ENCODE measurements around the gene CENPS. TPM values are rescaled to one million over a fixed set of nuclear protein-coding genes. Genes with fewer than 3 reads are reported as not detected.

The CENPS gene
- total RNA-seq, 2 donors from 2014 or later, result 23.1 to 30.8 TPM

DNA sequence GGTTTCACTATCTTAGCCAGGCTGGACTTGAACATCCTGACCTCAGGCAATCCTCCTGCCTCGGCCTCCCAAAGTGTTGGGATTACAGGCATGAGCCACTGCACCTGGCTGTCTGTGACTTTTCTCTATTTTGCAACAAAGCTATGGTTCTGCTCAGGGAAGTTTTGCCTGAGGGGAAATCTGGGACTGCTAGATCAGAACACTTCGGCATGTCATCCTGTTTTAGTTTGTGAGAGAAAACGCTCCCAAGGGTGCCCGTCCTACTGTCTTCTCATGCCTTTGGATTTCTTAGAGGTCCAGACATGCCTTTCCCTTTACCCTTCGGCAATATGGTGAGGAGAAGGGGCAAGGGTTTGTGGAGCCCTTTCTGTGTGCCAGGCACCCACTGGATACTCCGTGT is 14.0 kb downstream of the CENPS start:
- WGBS, 2 experiments (ENCODE audit: insufficient coverage in 1 of 2, insufficient read length in 1 of 2), result 91 to 94% methylated on average over 6 of the region's 6 CpGs
- no peaks in the 10 kb centered on the region for H3K27me3 Mint-ChIP-seq (ENCODE audit: insufficient read depth)
- H3K9me3 Mint-ChIP-seq, result no peaks in the 10 kb centered on the region
- no peak for DNase-seq
- H3K27ac Mint-ChIP-seq, result no peak overlapping the region
- Histone ChIP-seq H3K9ac (ENCODE audit: extremely low read depth, low read length, poor library complexity, severe bottlenecking) (no peak overlapping the region), H3K27ac (ENCODE audit: low read depth, low read length) (no peak overlapping the region), H3K27me3 (ENCODE audit: control insufficient read depth, insufficient read depth, low read length, poor library complexity, severe bottlenecking) (no peaks in the 10 kb centered on the region), H3K4me1 (ENCODE audit: control insufficient read depth, insufficient read depth, low read length) (no peaks in the 10 kb centered on the region), H3K36me3 (ENCODE audit: control insufficient read depth, insufficient read depth, low read length) (peaks cover 22% of the 10 kb centered on the region), H3K4me3 (ENCODE audit: low read length) (no peak overlapping the region), H3K9me3 (ENCODE audit: control insufficient read depth, low read length) (no peaks in the 10 kb centered on the region)
- no peak overlapping the region for H3K4me3 Mint-ChIP-seq
- TF ChIP-seq, protein P1, sequence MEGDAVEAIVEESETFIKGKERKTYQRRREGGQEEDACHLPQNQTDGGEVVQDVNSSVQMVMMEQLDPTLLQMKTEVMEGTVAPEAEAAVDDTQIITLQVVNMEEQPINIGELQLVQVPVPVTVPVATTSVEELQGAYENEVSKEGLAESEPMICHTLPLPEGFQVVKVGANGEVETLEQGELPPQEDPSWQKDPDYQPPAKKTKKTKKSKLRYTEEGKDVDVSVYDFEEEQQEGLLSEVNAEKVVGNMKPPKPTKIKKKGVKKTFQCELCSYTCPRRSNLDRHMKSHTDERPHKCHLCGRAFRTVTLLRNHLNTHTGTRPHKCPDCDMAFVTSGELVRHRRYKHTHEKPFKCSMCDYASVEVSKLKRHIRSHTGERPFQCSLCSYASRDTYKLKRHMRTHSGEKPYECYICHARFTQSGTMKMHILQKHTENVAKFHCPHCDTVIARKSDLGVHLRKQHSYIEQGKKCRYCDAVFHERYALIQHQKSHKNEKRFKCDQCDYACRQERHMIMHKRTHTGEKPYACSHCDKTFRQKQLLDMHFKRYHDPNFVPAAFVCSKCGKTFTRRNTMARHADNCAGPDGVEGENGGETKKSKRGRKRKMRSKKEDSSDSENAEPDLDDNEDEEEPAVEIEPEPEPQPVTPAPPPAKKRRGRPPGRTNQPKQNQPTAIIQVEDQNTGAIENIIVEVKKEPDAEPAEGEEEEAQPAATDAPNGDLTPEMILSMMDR (conservative IDR thresholded peaks at IDR 0.05), result no peak
- no peaks in the 10 kb centered on the region for H3K4me1 Mint-ChIP-seq
- peaks cover 20% of the 10 kb centered on the region for H3K36me3 Mint-ChIP-seq (ENCODE audit: low read depth)

GRCh38 chr1:10444795-10445397 is 14.7 kb downstream of the CENPS start:
- no peaks in the 10 kb centered on the region for H3K4me1 Mint-ChIP-seq
- Histone ChIP-seq H3K36me3 (ENCODE audit: control insufficient read depth, insufficient read depth, low read length) (peaks cover 22% of the 10 kb centered on the region), H3K4me1 (ENCODE audit: control insufficient read depth, insufficient read depth, low read length) (no peaks in the 10 kb centered on the region), H3K9ac (ENCODE audit: extremely low read depth, low read length, poor library complexity, severe bottlenecking) (no peak overlapping the region), H3K4me3 (ENCODE audit: low read length) (no peak overlapping the region), H3K9me3 (ENCODE audit: control insufficient read depth, low read length) (no peaks in the 10 kb centered on the region), H3K27me3 (ENCODE audit: control insufficient read depth, insufficient read depth, low read length, poor library complexity, severe bottlenecking) (no peaks in the 10 kb centered on the region), H3K27ac (ENCODE audit: low read depth, low read length) (no peak overlapping the region)
- WGBS, 2 experiments (ENCODE audit: insufficient coverage in 1 of 2, insufficient read length in 1 of 2), result 91 to 97% methylated on average over 6 to 7 of the region's 7 CpGs
- DNase-seq, result no peak
- TF ChIP-seq, protein P1 (conservative IDR thresholded peaks at IDR 0.05), result no peak
- no peaks in the 10 kb centered on the region for H3K27me3 Mint-ChIP-seq (ENCODE audit: insufficient read depth)
- H3K36me3 Mint-ChIP-seq (ENCODE audit: low read depth), result peaks cover 20% of the 10 kb centered on the region
- H3K9me3 Mint-ChIP-seq, result no peaks in the 10 kb centered on the region
- no peak overlapping the region for H3K27ac Mint-ChIP-seq
- no peak overlapping the region for H3K4me3 Mint-ChIP-seq

- peaks cover 16% of the 10 kb centered on the region for H3K36me3 ChIP-seq (ENCODE audit: control insufficient read depth, insufficient read depth, low read length)
- no peak overlapping the region for H3K4me3 ChIP-seq (ENCODE audit: low read length)
- H3K27ac ChIP-seq (ENCODE audit: low read depth, low read length), result no peak overlapping the region
- no peaks in the 10 kb centered on the region for H3K27me3 ChIP-seq (ENCODE audit: control insufficient read depth, insufficient read depth, low read length, poor library complexity, severe bottlenecking)
- H3K4me1 ChIP-seq (ENCODE audit: control insufficient read depth, insufficient read depth, low read length), result no peaks in the 10 kb centered on the region
- H3K27ac Mint-ChIP-seq, result no peak overlapping the region
- no peak overlapping the region for H3K9ac ChIP-seq (ENCODE audit: extremely low read depth, low read length, poor library complexity, severe bottlenecking)
- no peak for DNase-seq
- no peak overlapping the region for H3K4me3 Mint-ChIP-seq
- WGBS, 2 experiments (ENCODE audit: insufficient coverage in 1 of 2, insufficient read length in 1 of 2), result 97 to 98% methylated on average over 6 to 7 of the region's 7 CpGs
- TF ChIP-seq, protein P1 (conservative IDR thresholded peaks at IDR 0.05), result no peak
- H3K4me1 Mint-ChIP-seq, result peaks cover 8% of the 10 kb centered on the region
- H3K27me3 Mint-ChIP-seq (ENCODE audit: insufficient read depth), result no peaks in the 10 kb centered on the region
- H3K9me3 ChIP-seq (ENCODE audit: control insufficient read depth, low read length), result no peaks in the 10 kb centered on the region
- no peaks in the 10 kb centered on the region for H3K9me3 Mint-ChIP-seq
- H3K36me3 Mint-ChIP-seq (ENCODE audit: low read depth), result peaks cover 14% of the 10 kb centered on the region
Measured at GRCh38 chr1:10446790-10447422, 16.7 kb downstream of the CENPS start.
